IPS-NIHi11 (cell line): ENCODE data around the gene GALNT10.

ENCODE experiments used
- DNase-seq: peaks from one replicate; pipeline ENCODE4 v3.0.0; 2012; ENCODE audit warnings: mixed read lengths, low spot score

Gene GALNT10

DNA sequence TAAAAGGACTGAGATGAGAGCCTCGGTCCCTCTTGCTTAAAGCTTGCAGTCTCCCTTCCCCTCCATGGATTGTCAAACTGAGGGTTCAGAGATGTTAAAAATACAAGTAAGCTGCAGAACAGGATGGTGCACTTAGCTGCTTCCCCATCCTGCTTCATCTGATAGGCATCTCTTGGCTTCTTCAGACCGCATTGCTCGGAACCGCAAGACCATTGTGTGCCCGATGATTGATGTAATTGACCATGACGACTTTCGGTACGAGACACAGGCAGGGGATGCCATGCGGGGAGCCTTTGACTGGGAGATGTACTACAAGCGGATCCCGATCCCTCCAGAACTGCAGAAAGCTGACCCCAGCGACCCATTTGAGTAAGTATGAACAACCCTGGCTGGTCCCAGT lies 189.7 kb downstream of the GALNT10 start:
- no peak for DNase-seq

GRCh38 chr5:154384480-154385235 lies 194.1 kb downstream of the GALNT10 start:
- DNase-seq = no peak

DNA sequence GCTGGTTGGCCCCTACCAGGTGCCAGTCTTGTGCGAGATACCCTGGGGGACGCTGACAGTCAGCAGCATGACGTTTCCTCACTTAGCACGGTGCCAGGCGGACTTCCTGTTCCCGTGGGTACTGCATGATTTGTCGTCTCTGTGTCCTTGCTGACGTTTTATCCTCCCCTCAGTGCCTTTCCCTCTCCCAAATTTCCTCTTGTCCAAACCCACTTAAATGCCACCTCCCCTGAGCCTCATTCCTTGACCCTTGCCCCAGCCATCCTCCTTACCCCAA lies 194.6 kb downstream of the GALNT10 start:
- no peak for DNase-seq

DNA sequence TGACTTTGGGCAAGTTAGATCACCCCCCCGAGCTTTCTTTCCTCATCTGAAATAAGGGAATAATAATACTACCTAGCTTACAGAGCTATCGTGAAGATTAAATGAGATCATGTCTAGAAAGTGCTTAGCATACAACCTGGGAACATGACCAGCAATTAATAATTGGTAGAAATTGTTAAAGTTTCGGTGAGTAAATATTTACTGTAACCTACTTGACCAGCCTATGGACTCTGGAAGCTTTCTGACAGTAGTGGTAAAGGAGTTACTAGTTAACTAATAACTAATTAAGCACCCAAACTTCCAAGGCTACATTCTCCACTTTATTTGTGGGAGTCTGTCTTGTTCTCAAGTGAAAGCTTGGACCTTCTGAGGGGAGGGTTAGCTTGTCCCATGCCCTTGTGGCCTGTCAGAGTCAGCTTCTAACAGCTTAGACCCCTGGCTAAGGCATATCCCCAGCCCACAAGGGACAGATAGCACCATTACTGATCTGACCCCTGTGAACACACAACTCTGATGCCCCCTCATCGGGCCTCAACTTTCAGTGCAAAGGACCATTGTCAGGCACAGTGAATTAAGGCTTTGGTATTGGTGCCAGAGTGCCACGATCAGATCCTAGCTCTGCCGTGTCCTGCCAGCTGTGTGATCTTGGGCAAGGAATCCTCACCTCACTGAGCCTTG lies 196.6 kb downstream of the GALNT10 start:
- no peak for DNase-seq

- peak; percentile 57 for DNase-seq
These were observed 198.3 kb downstream of the GALNT10 start for GRCh38 chr5:154388842-154389241.

DNA sequence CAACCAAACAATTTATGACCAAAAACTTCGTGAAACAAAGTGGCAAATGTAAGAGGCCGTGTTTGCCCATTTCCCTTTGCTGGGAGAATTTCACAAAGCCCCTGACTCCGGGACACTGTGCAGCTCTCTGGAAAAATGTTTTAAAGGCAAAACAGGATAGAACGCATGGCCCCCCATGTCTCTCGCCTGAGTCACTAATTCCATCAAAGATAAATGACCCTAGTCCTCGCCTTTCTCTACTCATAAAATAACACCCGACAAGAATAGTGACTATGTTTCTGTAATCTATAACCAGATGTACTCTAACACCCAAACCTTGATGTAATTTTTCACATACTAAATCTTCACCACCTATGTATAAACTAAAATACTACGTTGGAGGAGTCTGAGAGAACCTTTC lies 199.6 kb downstream of the GALNT10 start:
- DNase-seq = no peak

DNA sequence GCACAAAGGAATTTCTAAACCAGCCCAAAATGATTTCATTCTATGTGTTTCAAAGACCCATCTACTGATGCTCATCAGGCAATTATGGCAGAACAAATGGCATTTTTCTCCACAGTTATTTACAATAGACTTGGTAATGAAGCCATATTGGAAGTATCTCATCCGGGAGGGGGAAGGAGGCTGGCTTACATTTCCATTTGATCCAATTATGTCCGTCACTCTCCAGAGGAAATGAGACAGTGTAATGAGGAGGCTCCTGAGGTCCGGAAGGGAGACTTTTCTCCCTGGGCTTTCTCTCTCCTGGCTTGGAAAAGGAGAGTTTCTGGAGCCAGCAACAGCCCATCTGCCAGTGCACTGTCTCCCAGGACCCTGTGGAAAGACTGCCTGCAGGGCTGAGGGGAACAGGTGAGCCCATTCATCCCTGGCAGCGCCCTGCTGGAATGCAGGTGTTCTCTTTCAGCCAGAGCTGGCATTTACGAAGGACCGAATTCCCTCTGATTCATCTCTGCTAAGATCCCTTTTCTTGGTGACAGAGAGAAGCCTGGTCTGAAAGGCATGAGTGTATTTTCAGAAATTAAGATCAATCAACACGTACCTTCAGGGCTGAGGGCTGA lies 200.3 kb downstream of the GALNT10 start:
- DNase-seq = no peak

DNA sequence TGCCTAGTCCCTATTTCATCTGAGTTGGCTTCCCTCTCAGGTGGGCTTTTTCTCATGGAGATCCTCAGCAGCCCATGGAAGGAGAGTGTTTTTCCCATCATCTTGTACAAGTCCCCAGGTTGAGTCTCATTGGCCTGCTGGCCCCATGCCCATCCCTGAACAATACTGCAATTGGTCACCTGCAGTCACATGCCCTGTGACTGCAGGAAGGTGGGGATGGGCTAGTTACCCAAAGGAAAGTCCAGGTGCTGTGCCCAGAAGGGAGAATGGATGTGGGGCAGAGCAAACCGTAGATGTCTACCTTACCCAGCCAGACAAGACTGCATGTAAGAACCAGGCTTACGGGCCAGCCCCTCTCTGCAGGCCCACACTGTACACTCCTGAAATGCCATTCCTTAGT lies 201.3 kb downstream of the GALNT10 start:
- DNase-seq = no peak

- no peak for DNase-seq
These were observed 203.3 kb downstream of the GALNT10 start for GRCh38 chr5:154393850-154394249.

- no peak for DNase-seq
These were observed 203.8 kb downstream of the GALNT10 start for GRCh38 chr5:154394307-154394706.

DNA sequence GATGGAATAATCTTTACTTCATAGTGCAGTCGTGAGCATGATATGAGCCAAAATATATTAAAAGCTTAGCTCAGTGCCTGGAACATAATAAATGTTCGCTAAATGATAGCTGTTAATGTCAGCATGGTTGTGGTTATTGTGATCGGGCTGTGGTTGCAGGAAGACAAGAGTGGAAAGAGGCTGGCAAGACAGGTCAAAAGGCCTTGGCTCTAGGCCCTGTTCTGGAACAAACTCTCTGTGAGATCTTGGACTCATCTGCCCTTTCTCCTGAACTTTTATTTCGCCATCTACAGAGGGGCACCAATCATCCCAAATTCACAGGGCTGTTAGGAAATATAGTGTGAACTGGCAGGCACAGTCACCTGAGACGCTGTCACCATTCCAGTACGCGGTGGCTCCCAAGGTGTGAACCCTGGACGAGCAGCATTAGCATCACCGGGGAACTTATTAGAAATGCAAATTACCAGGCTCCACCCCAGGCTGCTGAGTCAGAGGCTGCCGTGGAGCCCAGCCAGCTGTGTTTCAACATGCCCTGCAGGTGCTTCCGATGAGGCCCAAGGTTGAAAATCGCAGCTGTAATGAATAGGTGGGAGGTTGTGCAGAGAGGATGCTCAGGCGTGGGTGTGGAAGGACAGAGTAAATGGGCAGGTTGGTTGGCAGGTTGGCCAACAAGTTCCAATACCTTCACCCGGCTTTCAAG lies 205.0 kb downstream of the GALNT10 start:
- DNase-seq = peak; percentile 60

DNA sequence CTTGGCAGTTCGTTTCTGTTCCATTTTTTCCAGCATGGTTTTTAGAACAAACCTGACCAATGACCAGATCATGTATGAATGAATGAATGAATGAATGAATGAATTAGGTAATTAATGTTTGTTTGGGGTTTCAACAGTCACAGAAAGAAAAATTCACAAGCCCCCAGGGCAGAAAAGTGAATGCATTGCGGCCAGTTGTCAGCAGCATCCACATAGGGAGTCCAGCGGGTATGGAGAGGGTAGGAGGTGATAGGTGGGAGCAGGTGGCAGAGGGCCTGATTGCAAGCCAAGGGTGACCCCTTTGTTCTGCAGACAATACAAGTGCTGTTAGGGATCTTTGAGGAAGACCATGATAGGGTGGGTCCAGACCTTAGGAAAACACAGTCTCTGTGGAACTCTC lies 205.6 kb downstream of the GALNT10 start:
- no peak for DNase-seq

DNA sequence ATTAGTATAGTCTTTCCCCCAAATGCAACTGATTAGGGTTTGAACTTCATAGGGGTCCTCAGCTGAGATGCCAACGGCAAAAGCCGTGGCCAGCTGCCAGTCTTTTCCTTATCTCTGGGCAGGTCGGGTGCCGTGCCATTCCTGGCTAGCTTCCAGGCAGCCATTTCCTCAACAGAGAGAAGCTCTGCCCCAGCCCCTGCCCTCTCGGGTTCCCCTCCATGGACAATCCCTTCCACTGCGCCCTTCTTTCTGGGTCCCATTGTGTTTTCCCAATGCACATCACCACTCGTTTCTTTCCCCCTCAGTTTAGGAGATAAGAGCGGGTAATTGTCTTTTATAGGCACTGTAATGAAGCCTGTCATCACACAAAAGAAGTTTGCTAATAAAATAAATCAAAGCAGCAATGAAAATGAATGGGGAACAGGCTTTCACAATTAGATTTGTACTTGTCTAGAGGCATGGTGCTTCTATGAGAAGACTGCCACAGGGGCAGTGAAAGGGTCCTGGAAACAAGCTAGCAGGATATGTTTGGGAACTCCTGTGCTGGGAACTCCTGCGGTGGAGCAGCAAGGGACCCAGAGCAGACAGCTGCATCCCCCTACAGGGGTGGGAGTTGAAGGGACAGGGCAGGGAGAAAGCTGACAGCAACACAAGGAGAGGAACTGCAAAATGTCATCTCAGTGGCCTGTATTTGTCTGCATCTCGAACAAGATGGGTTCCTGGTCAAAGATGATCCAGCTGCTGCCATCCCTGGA lies 207.3 kb downstream of the GALNT10 start:
- no peak for DNase-seq

DNA sequence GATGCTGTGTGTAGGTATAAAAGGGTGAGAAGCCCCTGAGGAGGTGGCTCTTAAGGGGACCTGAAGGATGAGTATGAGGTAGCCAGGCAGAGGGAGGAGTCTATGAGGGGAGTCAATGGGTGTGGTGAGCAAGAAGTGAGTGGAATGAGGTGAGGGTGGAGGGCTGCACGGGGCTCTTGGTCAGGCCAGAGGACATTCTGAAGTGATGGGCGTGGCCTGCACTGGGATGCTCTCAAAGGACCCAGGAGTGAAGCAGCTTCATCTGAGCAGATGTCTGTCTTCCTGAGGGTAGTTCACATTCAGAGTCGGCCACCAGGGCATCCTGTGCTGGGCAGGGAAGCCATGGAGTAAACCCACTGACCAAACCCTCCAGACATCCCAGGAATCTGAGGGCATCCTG lies 210.1 kb downstream of the GALNT10 start:
- no peak for DNase-seq

- no peak for DNase-seq
These were observed 210.8 kb downstream of the GALNT10 start for GRCh38 chr5:154401355-154401754.

GRCh38 chr5:154401931-154402330 lies 211.4 kb downstream of the GALNT10 start:
- DNase-seq = no peak

- no peak for DNase-seq
These were observed 212.1 kb downstream of the GALNT10 start for GRCh38 chr5:154402611-154403010.

- no peak for DNase-seq
These were observed 212.7 kb downstream of the GALNT10 start for GRCh38 chr5:154403234-154403633.

DNA sequence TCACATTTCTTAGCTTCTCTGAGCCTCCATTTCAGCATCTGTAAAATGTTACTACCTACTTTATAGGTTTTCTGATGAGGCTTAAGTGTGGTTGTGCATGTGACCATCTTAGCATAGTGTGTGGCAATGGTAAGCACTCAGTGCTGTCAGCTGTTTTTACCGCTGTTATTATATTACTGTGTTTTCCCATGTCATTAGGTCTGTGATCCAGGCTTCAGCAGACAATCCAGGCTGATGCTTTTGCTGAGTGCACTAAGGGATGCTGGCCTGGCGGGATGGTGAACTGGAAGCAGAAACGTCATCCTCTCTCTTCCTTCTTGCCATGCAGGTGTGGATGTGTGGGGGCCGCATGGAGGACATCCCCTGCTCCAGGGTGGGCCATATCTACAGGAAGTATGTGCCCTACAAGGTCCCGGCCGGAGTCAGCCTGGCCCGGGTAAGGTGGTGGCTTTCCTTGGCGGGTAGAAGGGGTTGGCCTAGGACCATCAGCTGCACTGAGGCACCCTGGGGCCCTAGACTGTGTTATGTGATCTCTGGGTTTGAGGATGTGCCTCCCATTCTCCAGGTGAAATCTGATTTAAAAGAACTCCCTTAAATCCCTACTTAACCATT lies 213.3 kb downstream of the GALNT10 start:
- DNase-seq = no peak

DNA sequence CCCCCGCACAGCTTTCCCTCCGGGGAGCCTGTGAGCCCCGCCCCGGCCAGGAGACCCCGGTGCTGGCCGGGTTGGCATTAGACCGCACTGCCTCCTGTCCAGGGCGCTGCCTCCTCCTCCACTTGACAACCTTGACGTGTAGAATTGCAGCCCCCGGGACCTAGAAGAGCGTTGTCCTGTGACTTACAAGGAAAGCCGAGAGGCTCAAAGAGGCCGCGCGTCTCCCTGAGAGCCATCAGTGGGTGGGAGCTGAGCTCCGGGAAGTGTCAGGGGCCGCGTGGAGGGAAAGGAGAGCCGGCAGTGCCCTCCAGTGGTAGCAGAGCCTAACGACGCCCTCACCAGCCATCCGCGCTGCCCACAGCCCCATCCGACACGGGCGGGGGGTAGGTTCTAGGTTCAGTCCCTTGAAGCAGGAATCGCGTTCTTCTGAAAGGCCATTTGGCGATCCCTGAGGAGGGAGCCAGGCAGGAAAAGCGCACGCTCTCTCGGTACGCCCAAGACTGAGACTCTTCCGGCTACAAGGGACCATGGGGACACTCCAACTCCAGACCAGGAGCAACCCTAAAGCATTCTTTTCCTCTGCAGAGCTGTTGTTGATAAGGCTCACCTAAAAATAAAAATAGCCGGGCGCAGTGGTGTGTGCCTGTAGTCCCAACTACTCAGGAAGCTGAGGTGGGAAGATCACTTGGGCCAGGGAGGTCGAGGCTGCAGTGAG lies 214.7 kb downstream of the GALNT10 start:
- peak; percentile 93 for DNase-seq

DNA sequence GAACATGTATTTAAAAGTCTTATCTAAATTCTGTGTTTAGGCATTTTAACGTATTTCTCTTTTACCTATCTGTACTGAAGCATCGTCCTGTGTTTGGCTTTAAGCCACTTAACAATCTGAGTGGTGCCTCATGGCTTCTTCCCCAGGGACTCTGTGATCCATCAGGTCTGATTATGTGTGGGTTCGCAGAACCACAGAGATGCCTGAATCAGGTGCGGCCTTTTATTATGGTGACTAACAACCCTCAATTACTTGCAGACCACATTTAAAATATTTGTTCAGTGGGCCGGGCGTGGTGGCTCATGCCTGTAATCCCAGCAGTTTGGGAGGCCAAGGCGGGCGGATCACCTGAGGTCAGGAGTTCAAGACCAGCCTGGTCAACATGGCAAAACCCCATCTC lies 215.7 kb downstream of the GALNT10 start:
- DNase-seq = no peak
